Activated T-helper 1 cell treated with anti-CD3 and anti-CD28 coated beads, Interleukin-12 subunit alpha, Interleukin-12 subunit beta, Interleukin-2, Interleukin-4 antibody, amounts not matched to agents 30 ng/mL and 10 ng/mL and 1 ng/mL, durations not matched to agents 14 hours and 24 hours and 36 hours (primary cell): ENCODE data around the gene A1CF. TPM values are rescaled to one million over a fixed set of nuclear protein-coding genes. Genes with fewer than 3 reads are reported as not detected.
"Not testable (repeated sequence)": the region's sequence is repeated elsewhere in the genome, so short reads cannot be mapped to it uniquely, and the experiment has no call there.

Experiments used
- DNase-seq: peaks from one replicate; pipeline ENCODE4 v3.0.0; 2021; ENCODE audit warnings: low spot score
- H3K27ac Mint-ChIP-seq: one replicate; pipeline ENCODE4 v1.8.0; 2021; ENCODE audit warnings: mild to moderate bottlenecking, mixed read lengths
- H3K27me3 Mint-ChIP-seq: one replicate; pipeline ENCODE4 v1.8.0; 2022; ENCODE audit warnings: mild to moderate bottlenecking, moderate library complexity, mixed read lengths; ENCODE audit not compliant: insufficient read depth
- H3K36me3 Mint-ChIP-seq: one replicate; pipeline ENCODE4 v1.8.0; 2021; ENCODE audit warnings: low read depth, mixed read lengths
- H3K4me1 Mint-ChIP-seq: one replicate; pipeline ENCODE4 v1.8.0; 2021; ENCODE audit warnings: low read depth, mixed read lengths
- H3K4me3 Mint-ChIP-seq: one replicate; pipeline ENCODE4 v1.8.0; 2021; ENCODE audit warnings: mild to moderate bottlenecking, moderate library complexity, mixed read lengths
- H3K9me3 Mint-ChIP-seq: one replicate; pipeline ENCODE4 v1.8.0; 2021; ENCODE audit warnings: mixed read lengths
- intact Hi-C: fragments of 100-400 bp; cut with micrococcal nuclease; formaldehyde crosslinking; loops from one replicate; pipeline ENCODE4 v1.15.1; 2024
- total RNA-seq: library from RNA; stranded (reverse); gene quantifications from 2 replicates; pipeline ENCODE4 v1.2.3, GENCODE V29; 2022

Gene A1CF
- total RNA-seq, 1 donor from 2014 or later: not detected

DNA sequence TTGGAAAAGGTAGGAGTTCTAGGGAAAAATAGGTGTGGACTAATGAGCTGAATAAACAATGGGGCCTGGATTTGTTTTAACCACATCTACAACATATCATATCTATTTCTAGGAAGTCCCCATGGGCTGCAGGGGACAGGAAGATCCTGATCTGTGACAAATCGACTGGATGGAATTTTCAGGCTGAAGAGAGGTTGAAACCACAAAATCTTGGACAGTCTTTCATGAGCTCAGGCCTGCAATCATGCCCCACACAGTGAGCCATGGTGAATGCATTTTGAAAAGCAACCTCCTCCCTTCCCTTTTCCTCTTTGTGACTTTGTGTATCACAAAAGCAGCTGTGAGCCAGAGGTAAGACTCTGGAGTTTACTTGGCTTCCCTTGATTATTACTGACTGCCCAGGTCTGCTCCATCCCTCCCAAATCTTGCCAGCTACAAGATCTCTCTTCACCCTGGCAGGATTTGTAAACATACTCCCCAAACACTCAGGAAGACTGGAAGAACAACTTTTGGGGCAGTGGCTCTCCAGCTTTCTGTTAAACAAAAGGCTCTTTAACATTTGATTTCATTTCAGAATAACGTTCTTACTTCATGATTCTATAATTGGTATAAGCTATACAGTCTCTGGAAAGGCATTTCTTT is 79.3 kb downstream of the A1CF start:
- no peak overlapping the region for H3K27ac Mint-ChIP-seq
- H3K9me3 Mint-ChIP-seq: no peaks in the 10 kb centered on the region
- H3K36me3 Mint-ChIP-seq: no peaks in the 10 kb centered on the region
- peaks cover 9% of the 10 kb centered on the region for H3K27me3 Mint-ChIP-seq
- no peak overlapping the region for H3K4me3 Mint-ChIP-seq
- no peak for DNase-seq
- H3K4me1 Mint-ChIP-seq: no peaks in the 10 kb centered on the region
- intact Hi-C loops: no loop called here

DNA sequence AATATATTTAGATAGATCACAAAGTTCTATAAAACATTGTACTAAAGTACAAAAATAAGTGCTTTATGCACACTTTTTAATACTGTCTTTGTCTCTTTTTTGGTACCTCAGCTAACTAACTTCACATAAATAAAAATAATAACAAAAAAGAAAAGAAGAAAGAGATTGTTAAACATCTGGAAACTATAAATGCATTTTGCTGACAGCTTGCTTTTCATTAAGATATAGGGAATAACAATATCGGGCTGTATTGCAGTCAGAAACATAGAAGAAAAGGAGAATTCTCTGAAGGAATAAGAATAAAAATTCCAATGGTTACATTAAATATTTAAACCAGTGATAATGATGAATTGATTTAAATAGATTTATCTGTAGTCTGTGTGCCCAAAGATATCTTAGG is 85.8 kb downstream of the A1CF start:
- intact Hi-C loops: no loop called here
- no peak for DNase-seq
- Mint-ChIP-seq H3K36me3 (no peaks in the 10 kb centered on the region), H3K9me3 (no peaks in the 10 kb centered on the region), H3K27me3 (peaks cover 7% of the 10 kb centered on the region), H3K4me1 (no peaks in the 10 kb centered on the region), H3K4me3 (no peak overlapping the region), H3K27ac (no peak overlapping the region)

DNA sequence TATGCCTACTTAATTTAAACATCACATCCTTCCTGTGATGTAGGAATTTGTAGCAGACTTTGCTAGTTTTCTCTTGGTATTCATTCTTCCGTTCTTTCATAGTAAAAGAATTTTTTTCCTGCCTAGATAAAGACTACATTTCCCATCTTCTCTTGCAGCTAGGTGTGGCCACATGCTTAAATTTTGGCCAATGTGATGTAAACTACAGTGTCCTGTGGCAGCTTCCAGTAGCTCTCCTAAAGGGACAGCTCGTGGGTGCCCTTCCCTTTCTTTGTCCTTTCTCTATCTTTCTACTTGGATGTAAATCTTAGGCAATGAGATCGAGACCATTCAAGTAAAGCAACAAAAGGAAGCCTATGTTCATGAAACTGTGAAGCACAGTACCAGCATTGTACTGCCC is 87.1 kb downstream of the A1CF start:
- Mint-ChIP-seq H3K4me3 (no peak overlapping the region), H3K4me1 (no peaks in the 10 kb centered on the region), H3K27ac (no peak overlapping the region), H3K27me3 (peaks cover 7% of the 10 kb centered on the region), H3K9me3 (no peaks in the 10 kb centered on the region), H3K36me3 (no peaks in the 10 kb centered on the region)
- intact Hi-C loops: no loop called here
- DNase-seq: no peak

DNA sequence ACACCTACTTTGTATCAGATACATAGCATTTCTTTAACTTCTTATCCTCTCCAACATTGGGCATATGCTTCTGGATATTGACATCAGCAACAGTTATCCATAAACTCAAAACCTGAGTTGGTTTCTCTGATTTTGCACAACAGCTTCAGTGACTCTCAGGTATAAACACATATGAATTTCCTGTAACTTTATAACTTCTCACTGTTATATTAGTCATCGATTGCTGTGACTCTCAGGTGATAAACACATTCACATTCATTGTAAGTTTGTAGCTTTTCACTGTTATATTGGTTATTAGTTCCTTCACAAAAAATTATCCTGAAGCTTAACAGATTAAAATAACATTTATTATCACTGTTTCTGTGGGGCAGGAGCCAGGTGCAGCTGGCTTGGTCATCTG is 88.7 kb downstream of the A1CF start:
- no peak overlapping the region for H3K27ac Mint-ChIP-seq
- intact Hi-C loops: no loop called here
- no peaks in the 10 kb centered on the region for H3K36me3 Mint-ChIP-seq
- H3K4me1 Mint-ChIP-seq: no peaks in the 10 kb centered on the region
- H3K9me3 Mint-ChIP-seq: no peaks in the 10 kb centered on the region
- peaks cover 6% of the 10 kb centered on the region for H3K27me3 Mint-ChIP-seq
- H3K4me3 Mint-ChIP-seq: no peak overlapping the region
- no peak for DNase-seq

DNA sequence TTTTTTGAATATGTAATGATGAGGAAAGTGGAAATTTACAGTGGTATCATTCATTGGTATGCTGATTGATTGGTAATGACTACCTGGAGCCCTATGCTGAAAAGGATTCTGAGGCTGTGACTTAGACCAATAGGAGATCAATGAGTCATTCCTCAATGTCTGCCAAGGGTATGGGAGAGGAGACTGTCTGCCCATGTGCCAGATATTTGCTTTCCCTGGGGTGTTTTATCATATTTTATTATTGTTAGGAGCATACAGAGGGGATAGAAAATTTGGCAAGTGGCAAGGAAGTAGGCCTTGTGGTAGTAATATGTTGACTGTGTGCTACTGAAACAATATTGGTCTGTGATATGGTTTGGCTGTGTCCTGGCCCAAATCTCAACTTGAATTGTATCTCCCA is 90.9 kb downstream of the A1CF start:
- peaks cover 4% of the 10 kb centered on the region for H3K27me3 Mint-ChIP-seq
- H3K36me3 Mint-ChIP-seq: no peaks in the 10 kb centered on the region
- no peak for DNase-seq
- H3K27ac Mint-ChIP-seq: no peak overlapping the region
- intact Hi-C loops: no loop called here
- H3K4me3 Mint-ChIP-seq: no peak overlapping the region
- H3K4me1 Mint-ChIP-seq: no peaks in the 10 kb centered on the region
- no peaks in the 10 kb centered on the region for H3K9me3 Mint-ChIP-seq

DNA sequence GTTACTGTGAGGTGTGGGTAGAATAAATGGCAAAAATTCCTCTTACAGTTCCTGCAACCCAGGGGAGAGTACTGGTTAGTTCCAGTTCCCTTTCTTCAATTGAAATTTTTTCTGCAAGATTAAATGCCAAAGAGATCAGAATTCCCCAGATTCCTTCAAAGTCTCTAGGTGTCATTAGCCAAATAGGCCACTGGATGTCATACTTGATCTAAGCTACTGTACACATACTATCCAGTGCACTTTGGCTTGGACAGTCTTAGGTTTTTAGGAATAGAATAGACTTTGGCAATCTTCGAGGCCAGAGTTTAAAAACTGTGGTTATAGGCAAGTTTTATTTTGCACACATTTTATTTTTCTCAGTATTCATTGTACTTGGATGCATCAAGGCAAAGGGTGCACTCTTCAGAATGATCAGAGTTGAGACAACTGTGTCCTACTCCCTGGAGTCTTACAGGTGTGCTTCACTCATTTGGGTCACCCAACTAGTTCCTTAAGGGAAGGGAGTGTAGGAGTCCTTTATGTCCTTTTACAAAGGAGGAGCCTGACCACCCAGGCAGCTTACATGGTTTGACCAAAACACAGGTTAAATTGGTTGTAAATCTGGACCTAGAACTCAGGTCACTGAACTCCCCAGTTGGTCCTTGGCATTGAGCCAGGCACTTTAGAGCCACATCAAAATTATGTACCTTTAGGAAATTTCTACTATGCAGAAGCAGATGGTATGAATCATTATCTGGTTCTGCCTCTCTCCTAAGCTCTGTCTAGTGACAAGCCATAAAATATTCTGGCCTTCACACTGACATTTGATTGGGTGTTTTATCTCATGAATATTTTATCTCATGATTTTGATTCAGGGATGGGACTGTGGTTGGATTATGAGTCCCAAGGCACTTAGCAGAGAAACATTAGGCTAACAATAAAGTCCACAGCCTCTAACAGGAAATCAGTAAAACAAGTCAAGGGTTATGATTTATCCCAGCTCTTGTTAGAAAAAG is 96.2 kb downstream of the A1CF start:
- intact Hi-C loops: no loop called here
- no peaks in the 10 kb centered on the region for H3K4me1 Mint-ChIP-seq
- no peak overlapping the region for H3K27ac Mint-ChIP-seq

DNA sequence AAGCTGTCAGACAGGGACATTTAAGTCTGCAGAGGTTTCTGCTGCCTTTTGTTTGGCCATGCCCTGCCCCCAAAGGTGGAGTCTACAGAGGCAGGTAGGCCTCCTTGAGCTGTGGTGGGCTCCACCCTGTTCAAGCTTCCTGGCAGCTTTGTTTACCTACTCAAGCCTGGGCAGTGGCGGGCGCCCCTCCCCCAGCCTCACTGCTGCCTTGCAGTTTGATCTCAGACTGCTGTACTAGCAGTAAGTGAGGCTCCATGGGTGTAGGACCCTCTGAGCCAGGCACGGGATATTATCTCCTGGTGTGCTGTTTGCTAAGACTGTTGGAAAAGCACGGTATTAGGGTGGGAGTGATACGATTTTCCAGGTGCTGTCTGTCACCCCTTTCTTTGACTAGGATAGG is 97.5 kb downstream of the A1CF start:
- H3K9me3 Mint-ChIP-seq, H3K27me3 Mint-ChIP-seq, DNase-seq, H3K4me3 Mint-ChIP-seq, H3K4me1 Mint-ChIP-seq, H3K27ac Mint-ChIP-seq, intact Hi-C loops, H3K36me3 Mint-ChIP-seq: not testable (repeated sequence)

More for the DNA sequence above, 96.2 kb downstream of the A1CF start:
- H3K4me3 Mint-ChIP-seq: no peak overlapping the region
- H3K36me3 Mint-ChIP-seq: no peaks in the 10 kb centered on the region
- no peak for DNase-seq
- H3K9me3 Mint-ChIP-seq: no peaks in the 10 kb centered on the region
- H3K27me3 Mint-ChIP-seq: peaks cover 4% of the 10 kb centered on the region

DNA sequence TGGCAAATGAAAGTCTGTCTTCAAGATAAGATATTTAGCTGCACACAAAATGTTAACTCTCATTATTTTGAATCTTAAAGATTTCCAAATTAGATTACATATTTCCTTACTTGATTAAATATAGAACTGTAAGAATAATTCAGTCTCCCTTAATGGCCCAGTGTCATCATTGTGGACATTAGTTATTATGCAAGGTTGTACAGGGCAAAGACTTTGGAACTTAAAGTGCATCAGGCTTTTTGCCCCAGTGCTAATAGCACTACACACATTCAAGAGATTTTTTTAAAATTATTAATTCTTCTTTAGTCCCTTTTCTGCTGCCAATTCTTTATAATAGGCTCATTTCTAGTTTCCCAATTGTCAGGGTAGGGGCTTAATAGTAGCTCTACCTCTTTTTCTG is 103.4 kb downstream of the A1CF start:
- H3K9me3 Mint-ChIP-seq, H3K27me3 Mint-ChIP-seq, intact Hi-C loops, H3K36me3 Mint-ChIP-seq, DNase-seq, H3K27ac Mint-ChIP-seq, H3K4me3 Mint-ChIP-seq, H3K4me1 Mint-ChIP-seq: not testable (repeated sequence)

DNA sequence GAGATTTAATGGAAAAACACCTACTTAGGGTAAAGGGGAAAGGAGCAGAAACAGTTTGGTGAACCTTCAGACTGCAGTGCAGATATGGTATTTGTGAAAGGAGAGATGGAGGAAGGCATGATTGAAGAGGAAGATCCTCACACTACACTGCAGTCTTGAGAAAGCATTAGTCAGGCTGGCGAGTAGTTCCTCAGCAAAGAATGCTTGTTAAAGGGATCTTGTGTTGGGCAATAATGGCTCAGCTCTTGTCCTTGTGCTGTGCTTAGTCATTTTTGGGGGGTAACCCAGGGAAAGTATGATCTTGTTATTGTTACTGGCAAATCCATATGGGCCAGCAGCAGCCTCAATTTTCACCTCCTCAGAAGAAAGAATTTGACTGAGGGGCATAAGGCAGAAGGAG is 105.4 kb downstream of the A1CF start:
- H3K4me1 Mint-ChIP-seq, DNase-seq, H3K27ac Mint-ChIP-seq, intact Hi-C loops, H3K27me3 Mint-ChIP-seq, H3K4me3 Mint-ChIP-seq, H3K9me3 Mint-ChIP-seq, H3K36me3 Mint-ChIP-seq: not testable (repeated sequence)

DNA sequence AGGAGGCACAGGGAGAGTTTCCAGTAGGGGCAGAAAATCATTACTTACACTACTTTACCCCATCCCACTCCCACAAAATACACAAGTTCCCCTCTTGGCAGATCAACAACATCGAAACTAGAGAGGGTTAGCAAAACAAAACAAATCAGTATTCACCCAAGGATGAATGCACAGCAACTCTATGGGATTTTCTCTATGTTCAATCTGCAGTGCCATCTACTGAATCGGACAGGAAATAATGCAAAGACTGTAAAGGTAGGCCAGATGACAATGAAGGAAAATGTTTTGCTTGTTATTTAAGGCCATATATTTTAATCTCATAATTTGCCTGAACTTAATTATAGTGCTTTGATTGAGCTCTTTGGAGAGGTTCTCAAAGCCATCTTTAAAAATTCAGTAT is 110.6 kb downstream of the A1CF start:
- H3K27me3 Mint-ChIP-seq, H3K4me1 Mint-ChIP-seq, intact Hi-C loops, H3K4me3 Mint-ChIP-seq, H3K27ac Mint-ChIP-seq, H3K36me3 Mint-ChIP-seq, H3K9me3 Mint-ChIP-seq, DNase-seq: not testable (repeated sequence)

DNA sequence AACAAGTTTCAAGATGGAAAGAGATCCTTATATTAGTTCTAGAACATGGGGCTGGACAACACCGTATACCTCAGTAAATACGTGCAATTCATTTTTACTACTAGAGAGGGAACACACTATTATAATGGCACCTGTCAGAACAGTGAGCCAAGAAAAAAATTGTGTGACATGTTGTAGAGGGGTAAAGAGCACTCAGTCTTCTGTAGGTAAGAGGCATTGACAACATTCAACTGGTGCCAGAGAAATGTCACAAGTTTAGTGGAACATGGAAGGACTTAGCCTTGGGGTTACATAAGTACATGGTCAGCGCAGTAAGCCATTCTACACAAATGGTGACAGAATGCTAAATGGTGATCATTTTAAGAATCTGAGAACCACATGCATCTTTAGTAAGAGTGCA is 113.4 kb downstream of the A1CF start:
- H3K27me3 Mint-ChIP-seq, H3K27ac Mint-ChIP-seq, H3K36me3 Mint-ChIP-seq, H3K4me3 Mint-ChIP-seq, DNase-seq, intact Hi-C loops, H3K4me1 Mint-ChIP-seq, H3K9me3 Mint-ChIP-seq: not testable (repeated sequence)

DNA sequence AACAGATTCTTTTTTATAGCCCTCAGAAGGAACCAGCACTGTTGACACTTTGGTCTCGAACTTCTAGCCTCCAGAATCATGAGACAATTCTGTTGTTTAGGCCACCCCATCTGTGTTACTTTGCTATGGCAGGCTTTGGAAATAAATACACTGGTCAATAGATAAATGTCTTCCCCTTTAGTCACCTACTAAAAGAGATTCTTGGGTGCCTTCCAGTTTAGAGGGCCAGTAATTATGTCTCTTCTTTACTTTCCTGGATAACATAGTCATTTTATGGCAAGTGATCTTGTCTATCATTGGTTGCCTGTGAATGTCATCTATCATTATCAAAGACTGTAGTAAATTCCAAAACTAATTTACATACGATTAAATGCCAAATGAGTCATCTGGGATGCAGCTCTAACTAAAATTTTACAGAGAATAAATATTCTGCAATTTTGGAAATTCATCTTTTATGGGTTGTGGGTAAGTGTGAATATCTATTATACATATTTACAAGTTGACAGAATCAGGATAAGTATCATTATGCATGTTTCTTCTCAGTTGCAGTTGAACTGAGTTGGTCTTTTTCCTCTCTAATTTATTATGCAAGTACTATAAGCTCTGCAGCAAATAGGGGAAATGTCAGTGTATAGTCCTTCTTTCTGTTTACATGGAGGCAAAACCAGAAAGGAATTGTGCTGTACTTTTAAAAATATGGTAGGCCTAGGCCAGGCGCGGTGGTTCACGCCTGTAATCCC is 118.5 kb downstream of the A1CF start:
- H3K36me3 Mint-ChIP-seq, H3K27me3 Mint-ChIP-seq, H3K4me1 Mint-ChIP-seq, DNase-seq, intact Hi-C loops, H3K4me3 Mint-ChIP-seq, H3K9me3 Mint-ChIP-seq, H3K27ac Mint-ChIP-seq: not testable (repeated sequence)
